Fibroblast of lung (primary cell): Measurements from ENCODE around the gene MOBP.

ENCODE experiments used
- CTCF ChIP-seq, 2 donors: IDR thresholded peaks in 1 of 2; conservative IDR thresholded peaks in 1 of 2; 1 replicate in 1 of 2; 2 replicates in 1 of 2; pipeline ENCODE4 v1.5.1; 2011 to 2012; ENCODE audit warnings: low read length in 2 of 2, control low read depth in 1 of 2, inconsistent platforms in 1 of 2, low read depth in 1 of 2, mild to moderate bottlenecking in 1 of 2
- EZH2 ChIP-seq: IDR thresholded peaks from 2 replicates; pipeline ENCODE4 v1.5.1; 2012; ENCODE audit warnings: low read length, control low read depth, mild to moderate bottlenecking; ENCODE audit errors: missing control alignments

- TF ChIP-seq CTCF (conservative IDR thresholded peaks at IDR 0.05 in 1 of 2, IDR thresholded peaks at IDR 0.05 in 1 of 2; ENCODE audit: low read depth in 1 of 2, low read length in 2 of 2) (no peak), EZH2 (no peak)
Measured at GRCh38 chr3:39491733-39492350, 24.4 kb downstream of the MOBP start.
